H1 (cell line): ENCODE results near the gene BRK1.

ENCODE experiments used
- BACH1 ChIP-seq: IDR thresholded peaks from 2 replicates; pipeline ENCODE4 v1.6.1; 2012; ENCODE audit warnings: low read length, improper control_type of control experiment
- BCL11A ChIP-seq, 2 experiments: IDR thresholded peaks; one replicate each; pipeline ENCODE4 v1.6.1; 2011; ENCODE audit warnings: low read depth in 2 of 2, low read length in 2 of 2, mild to moderate bottlenecking in 2 of 2
- CTCF ChIP-seq, 3 experiments: IDR thresholded peaks; 1 replicate in 2 of 3; 2 replicates in 1 of 3; pipeline versions ENCODE4 v1.5.1 to v1.6.1; 2011; ENCODE audit warnings: low read length in 3 of 3, mild to moderate bottlenecking in 3 of 3, inconsistent platforms in 2 of 3, low read depth in 1 of 3, moderate library complexity in 1 of 3; ENCODE audit not compliant: insufficient read depth in 1 of 3; ENCODE audit errors: control extremely low read depth in 1 of 3
- POLR2AphosphoS5 ChIP-seq: IDR thresholded peaks from 2 replicates; pipeline ENCODE4 v1.6.1; 2011; ENCODE audit warnings: low read depth, low read length
- SRF ChIP-seq: IDR thresholded peaks from 2 replicates; pipeline ENCODE4 v1.6.1; 2011; ENCODE audit warnings: mild to moderate bottlenecking, low read depth, low read length, moderate library complexity
- YY1 ChIP-seq: IDR thresholded peaks from 2 replicates; pipeline ENCODE4 v1.6.1; 2011; ENCODE audit warnings: low read depth, mild to moderate bottlenecking, low read length
- TF ChIP-seq, protein P1 (sequence below): IDR thresholded peaks from 2 replicates; pipeline ENCODE4 v1.6.1; 2012; ENCODE audit warnings: inconsistent platforms

DNA sequence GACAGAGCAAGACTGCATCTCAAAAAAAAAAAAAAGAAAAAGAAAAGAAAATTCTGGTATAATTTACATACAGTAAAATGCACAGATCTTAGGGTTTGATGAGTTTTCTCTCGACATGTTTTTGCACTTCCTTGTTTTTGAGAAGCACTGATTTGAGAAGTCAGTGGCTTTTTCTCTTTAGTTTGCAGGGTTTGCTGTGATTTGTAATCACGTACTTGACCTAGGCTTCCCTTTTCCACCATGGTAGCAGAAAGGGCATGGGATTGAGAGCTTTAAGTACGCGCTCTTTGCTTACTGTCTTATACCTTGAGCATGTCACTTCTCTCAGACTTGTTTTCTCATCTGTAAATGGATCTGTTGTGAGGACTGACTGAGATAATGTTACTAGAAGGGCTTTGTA is 30.2 kb downstream of the BRK1 start:
- TF ChIP-seq POLR2AphosphoS5 (no peak), YY1 (no peak), CTCF (IDR thresholded peaks at IDR 0.05; ENCODE audit: control extremely low read depth in 1 of 3, insufficient read depth in 1 of 3, low read depth in 1 of 3, low read length in 3 of 3) (no peak), SRF (no peak), BCL11A (IDR thresholded peaks at IDR 0.05; ENCODE audit: low read depth in 2 of 2, low read length in 2 of 2) (no peak), BACH1 (no peak)
- TF ChIP-seq, protein P1, sequence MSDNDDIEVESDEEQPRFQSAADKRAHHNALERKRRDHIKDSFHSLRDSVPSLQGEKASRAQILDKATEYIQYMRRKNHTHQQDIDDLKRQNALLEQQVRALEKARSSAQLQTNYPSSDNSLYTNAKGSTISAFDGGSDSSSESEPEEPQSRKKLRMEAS: no peak
